H1 (cell line): Measurements from ENCODE around the gene ZNF18. TPM values are rescaled to one million over a fixed set of nuclear protein-coding genes. Genes with fewer than 3 reads are reported as not detected.

Source experiments
- HDAC2 ChIP-seq, 2 experiments: fragments of 300-600 bp in 1 of 2; sonication (generic) in 1 of 2; IDR thresholded peaks; 2 replicates each; pipeline ENCODE4 v1.6.1; 2011 to 2012; ENCODE audit warnings: low read depth in 2 of 2, low read length in 2 of 2, mild to moderate bottlenecking in 2 of 2, moderate library complexity in 2 of 2, borderline replicate concordance in 1 of 2, inconsistent platforms in 1 of 2
- KDM4A ChIP-seq: IDR thresholded peaks from one replicate; pipeline ENCODE4 v1.7.1; 2012; ENCODE audit warnings: low read depth, mild to moderate bottlenecking, moderate library complexity, low read length, inconsistent platforms; ENCODE audit not compliant: severe bottlenecking
- RBBP5 ChIP-seq: IDR thresholded peaks from 2 replicates; pipeline ENCODE4 v1.7.1; 2012; ENCODE audit warnings: low read depth, mild to moderate bottlenecking, inconsistent platforms, low read length, moderate library complexity, borderline replicate concordance
- TAF1 ChIP-seq: IDR thresholded peaks from 2 replicates; pipeline ENCODE4 v1.6.1; 2011; ENCODE audit warnings: mild to moderate bottlenecking, low read depth, low read length
- polyA plus RNA-seq, 7 experiments: library from polyadenylated mRNA; depleted of rRNA in 3 of 7; stranded (reverse) in 5 of 7; unstranded in 2 of 7; fragments of >200 nt in 5 of 7; fragments of 200-250 nt in 2 of 7; gene quantifications; 1 replicate in 5 of 7; 2 replicates in 1 of 7; 4 replicates in 1 of 7; pipeline versions ENCODE4 v1.2.1 to v1.2.3, GENCODE V29; 2011 to 2013; ENCODE audit warnings: missing spikeins in 2 of 7, mixed read lengths in 2 of 7
- total RNA-seq: library from RNA; stranded (reverse); fragmentation: NEBNext Ultra II Directional; extraction: Animal tissue kit (Norgen Biotek cat#: 25700); gene quantifications from 2 replicates; pipeline ENCODE4 v1.2.1, GENCODE V29; 2021

The ZNF18 gene
- total and polyA plus RNA-seq, 2 of the 8 experiments (the other 6 are each of a cell fraction or from before 2014, with no cell fraction given): 3.0 to 9.9 TPM

DNA sequence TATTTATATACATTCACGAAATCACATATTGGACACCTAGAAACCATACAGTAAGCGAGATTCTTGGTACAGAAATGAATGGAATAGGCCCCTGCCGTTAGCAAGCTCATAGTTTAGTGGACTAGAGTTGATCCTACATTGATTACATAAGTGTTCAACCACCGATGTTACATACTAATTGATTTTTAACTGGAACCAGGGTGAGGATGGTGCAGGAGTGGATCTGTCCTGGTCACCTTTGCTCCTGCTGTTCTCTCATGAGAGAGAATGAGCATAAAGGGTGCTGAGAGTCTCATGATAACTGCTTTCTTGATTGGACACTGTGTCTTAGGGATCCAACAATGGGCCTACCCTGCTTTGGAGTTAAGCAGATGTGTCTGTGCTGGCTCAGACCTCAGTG, 37.3 kb upstream of the ZNF18 start (continued):
- no peak for TF ChIP-seq KDM4A
- TF ChIP-seq RBBP5: no peak
- TF ChIP-seq HDAC2 (IDR thresholded peaks at IDR 0.05; ENCODE audit: borderline replicate concordance in 1 of 2, low read depth in 2 of 2, low read length in 2 of 2): no peak
- TF ChIP-seq TAF1: no peak
- TF ChIP-seq, all 59 proteins: peak for 0
